ENCODE data around the gene STX11.
"Not testable (repeated sequence)": the region's sequence is repeated elsewhere in the genome, so short reads cannot be mapped to it uniquely, and the experiment has no call there.

The STX11 gene

DNA sequence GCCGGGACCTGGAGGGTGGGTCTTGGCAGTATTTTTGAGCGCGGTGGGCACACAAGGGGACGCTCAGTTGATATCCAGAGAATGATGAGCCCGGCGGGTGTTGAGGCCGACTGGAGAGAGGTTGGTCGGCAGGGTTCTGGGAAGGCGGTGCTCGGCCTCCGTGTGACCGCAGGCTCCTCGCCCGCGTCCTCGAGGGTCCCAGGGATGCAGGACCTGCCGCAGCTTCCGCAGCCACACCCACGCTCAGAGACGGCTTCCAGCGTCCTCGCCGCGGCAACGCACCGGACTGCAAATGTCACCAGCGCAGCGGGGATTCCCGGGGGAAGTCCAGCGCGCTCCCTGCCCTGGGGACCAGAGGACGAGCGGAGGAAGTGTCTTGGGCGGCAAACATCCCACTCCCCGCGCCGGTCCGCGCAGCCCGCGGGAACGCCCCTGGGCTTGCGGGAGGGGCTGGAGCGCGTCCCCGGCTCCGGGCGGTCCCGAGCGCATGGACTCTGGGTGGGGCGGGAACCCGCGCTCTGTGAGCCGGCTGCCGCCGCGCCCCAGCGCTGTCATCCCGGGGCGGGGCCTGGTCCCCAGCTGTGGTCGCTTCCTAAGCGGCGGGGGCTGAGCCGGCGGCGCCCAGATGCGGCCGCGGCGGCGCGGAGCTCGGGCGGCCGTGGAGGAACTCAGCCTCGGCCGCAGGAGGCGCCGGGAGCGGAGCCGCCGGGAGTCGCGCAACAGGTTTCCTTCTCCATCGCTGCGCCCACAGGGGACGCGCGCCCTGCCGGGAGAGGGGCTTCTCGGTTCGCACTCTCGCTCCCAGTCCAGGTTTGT, at the start of gene STX11:
Gene STX11, plus strand, starts transcription at position 624 of the 816 bp plus-strand sequence. CDS start 36,111 bp downstream, outside the sequence.
- peak in 38 of 56 donors; percentile 3 to 60 (median 26) for DNase-seq

DNA sequence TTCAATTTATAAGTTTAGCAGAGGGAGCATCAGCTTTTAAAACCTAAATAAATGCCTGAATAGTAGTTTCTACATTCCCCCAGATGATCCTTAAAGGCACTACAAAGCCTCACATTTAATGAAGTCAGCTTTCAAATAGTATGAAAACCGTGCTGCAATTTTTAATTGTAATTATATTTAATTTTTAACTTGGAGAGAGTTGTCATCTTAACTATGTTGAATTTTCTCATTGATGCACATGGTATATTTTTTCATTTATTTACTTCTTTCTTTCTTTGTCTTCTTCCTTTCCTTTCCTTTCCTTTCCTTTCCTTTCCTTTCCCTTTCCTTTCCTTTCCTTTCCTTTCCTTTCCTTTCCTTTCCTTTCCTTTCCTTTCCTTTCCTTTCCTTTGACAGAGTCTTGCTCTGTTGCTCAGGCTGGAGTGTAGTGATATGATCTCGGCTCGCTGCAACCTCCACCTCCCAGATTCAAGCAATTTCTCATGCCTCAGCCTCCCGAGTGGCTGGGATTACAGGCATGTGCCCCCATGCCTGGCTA, 47.2 kb upstream of the STX11 start:
- no peak for DNase-seq

DNA sequence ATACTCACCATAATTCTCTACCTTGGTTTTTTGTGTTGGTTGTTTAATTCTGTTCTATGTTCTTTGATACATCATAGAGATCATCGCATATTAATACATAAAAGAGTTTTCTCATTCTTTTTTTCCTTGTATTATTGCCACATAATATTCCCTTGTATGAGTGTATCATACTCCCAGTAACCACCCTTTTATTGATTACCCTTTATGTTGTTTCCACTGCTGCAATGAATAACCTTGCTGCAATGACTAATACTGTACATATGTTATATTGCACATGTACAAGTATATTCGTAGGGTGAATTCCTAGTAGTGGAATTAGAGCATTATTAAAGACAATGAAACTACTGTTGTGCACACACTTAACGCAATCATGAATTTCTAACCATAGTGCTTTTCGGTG, 45.8 kb upstream of the STX11 start:
- no peak for DNase-seq

DNA sequence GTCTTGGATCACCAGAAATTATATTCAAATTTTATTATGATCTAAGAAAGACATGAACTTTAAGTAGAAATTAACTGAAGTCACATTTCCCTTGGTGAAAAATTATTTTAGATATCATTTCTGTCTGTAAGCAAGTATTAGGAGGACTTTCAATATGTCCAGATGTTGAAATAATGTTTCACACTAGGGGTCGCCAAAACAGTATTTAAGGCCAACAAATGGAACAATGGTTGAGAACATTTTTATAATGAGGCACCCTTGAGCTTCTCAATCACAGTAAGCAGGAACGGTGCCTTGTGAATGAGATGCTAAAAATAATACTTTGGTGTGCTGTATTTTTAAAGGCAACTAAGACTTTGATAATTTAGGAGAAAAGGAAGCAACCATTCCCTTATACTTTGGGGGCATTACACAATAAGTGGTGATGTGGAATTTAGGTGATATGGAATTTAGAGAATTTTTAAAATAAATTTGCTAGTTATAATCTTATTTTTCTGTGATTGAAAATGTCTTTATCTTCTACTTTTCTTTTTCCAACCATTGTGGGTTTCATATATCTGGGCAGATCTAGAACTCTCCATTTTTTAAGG, 45.3 kb upstream of the STX11 start:
- peak in 4 of 56 donors; percentile 7 to 18 (median 10) for DNase-seq

DNA sequence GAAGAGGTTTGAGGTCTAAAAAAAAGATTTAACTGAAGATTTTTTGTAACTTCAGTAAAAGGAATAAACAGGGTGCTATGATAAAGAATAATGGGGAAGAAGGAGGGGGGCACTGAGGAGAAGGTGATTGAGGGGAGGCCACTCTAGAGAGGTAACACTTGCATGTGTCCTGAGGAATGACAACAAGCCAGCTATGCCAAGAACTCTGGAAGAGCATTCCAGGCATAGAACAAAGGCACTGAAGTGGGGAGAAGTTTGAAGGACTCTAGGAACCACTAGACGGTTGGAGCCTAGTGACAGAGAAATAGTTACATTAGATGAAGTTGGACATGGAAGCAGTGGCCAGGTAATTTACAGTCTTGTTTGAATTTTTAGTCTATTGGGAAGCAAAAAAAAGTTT, 44.1 kb upstream of the STX11 start:
- no peak for DNase-seq

DNA sequence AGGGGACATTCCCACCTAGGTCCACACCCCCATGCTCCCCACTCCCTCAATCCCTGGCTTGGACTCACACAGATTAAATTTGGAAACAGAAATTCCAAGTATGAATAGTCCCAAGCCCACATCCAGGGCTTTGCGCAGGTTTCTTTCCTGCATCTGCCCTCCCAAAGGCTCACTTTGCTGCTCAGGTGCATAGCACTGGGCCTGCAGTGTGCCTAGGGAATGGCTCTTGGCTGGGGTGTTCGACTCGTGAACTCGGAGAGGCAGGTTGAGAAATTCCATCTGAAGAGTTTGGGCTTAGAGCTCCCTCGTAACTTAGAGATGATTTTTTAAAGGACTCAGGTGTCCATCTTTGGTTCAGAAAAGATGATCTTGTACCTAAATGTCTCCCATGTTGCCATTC, 40.1 kb upstream of the STX11 start:
- no peak for DNase-seq

DNA sequence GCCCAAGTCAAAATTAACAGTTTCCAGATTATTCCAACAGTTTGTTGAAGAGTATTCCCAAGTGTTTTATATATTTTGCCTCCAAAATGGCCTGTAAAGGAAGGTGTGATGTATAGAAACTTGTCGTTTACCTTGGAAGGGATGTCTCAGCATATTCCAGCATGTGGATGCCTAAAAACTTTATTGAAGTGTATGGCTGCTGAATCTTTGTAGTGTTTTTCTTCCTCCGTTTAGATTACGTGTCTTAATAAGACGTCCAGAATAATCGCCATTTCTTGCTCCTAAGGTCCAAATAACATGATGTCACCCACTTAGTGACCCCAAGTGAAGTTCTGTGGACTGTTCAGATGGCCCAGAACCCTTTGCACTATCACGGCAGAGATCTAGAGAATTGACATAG, 37.0 kb upstream of the STX11 start:
- DNase-seq = no peak

DNA sequence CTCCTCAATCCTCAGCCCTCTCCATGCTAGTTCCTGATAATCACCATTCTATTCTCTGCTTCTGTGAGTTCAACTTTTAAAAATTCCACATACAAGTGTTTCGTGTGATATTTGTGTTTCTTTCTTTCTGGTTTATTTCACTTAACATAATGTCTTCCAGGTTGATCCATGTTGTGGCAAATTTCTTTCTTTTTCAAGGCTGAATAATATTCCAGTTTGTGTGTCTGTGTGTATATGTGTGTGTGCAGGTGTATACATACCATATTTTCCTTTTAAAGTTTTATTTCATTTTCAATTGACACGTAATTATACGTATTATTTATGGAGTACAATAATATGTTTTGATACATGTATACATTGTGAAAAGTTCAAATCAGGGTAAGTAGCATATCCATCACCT, 35.1 kb upstream of the STX11 start:
- DNase-seq = no peak

DNA sequence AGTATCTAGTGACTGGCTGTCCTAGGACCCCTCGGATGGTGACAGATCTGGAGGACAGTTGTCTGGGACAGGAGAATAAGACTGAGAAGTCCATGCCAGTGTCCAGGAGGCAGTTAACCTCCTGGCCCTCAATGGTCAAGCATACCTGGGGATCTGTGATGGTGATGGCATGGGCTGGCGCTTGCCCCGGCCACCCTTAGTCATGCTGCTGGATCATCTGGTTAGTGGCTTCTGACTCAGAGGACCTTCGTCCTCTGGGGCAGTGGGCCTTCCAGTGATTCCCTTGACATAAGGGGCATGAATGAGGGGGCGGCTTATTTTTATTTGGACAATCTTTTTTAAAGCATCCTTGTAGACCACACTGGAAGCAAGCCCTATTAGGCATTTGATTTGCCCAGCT, 30.9 kb upstream of the STX11 start:
- no peak for DNase-seq

DNA sequence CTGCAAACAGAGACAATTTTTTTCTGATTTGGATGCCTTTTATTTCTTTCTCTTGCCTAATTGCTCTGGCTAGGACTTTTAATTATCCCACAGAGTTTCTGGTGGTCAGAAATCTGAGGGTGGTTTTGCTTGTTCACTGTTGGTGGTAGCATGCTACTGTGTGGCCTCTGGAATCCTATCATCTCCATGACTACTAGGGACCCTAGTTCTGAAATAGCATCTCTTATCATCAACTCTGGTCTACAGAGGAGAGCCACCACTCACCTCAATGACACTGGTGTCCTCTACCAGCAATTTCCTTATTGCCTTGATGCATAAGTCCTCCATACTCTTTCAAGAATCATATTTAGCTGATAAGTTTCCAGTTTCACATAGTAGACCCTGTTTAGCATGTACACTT, 27.5 kb upstream of the STX11 start:
- no peak for DNase-seq

DNA sequence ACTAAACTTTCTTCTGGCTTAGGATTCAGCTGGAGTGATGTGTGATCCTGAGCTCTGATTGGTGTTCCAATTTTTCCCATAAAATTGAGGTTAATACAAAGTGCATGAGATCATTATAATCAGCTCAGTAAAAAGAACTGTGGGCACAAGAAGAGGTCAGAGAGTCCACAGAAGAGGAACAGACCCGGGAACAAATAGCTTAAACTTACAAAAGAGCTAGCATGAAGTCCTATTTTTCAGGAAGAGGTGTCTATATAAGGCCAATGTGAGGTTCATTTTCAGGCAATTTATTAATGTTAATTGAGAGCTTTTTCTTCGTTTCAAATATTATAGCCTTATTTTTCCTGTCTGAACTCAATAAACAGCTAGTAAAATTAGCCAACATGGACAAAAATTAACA, 26.9 kb upstream of the STX11 start:
- DNase-seq = no peak

DNA sequence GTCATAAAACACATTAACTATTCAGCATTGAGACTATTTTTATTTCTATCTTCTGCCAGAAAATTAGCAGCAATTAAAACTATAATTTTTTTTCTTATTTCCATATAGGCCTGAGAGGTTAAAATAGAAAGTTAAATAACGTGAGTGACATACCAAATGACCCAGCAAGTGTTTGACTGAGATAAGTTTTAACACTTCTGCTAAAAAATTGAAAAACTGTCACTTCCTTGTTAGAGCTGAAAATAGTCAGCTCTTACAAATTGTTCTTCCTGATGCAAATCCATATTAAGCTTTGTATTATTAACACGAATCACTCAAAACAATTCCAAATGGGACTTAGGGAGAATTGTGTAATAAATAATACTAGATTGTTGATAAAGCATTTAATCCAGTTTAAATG, 26.5 kb upstream of the STX11 start:
- no peak for DNase-seq

DNA sequence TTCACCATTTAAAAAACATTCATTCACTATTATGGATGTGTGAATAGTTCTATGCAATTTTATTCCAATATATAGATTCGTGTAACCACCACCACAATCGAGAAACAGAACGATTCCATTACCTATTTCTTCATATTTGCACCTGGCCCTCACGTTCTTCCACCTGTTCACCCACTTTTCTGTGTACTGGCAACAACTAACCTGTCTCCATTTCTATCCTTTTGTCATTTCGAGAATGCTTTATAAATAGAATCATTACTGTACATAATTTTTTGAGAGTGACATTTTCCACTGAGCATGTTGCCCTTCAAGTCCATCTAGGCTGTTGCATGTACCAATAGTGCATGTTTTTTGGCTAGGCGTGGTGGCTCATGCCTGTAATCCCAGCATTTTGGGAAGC, 23.2 kb upstream of the STX11 start:
- no peak for DNase-seq

DNA sequence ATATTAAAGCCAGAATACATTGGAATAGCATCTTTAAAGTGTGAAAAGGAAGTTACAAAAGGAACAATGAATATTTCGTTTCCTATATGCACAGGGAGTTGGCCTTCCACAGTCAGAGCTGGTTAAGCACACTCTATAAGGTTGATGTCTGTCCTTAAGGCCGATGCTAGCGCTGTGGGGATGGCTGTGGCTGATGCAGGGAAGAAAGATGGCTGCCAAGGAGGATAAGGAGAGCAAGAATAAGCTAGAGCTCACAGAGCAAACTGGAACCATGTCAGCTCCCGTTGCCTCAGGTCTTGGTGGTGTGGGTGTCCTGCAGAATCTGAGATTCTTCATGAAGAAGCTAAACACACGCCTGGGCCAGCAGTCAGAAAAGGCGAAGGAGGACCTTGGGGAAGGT, 20.8 kb upstream of the STX11 start:
- DNase-seq = no peak

DNA sequence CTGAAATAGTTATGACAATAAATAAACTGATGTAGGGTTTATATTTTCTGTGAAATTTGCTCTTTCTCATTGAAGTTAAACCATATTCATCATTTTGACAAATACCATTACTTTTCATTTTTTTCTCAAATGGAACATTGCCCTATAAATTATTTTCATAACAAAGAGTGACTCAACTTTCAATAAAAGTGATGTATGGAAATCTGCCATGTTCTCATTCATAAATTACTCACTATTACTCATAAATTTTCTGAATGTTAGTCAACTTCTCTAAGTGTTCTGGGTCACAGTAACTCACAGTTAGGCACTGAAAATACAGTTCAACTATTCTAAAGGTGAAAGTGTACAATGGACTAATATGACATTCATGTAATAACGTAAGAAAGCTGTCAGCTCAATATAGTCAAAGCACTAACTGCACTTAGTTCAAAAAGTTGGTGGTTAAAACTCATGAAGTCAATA, 19.0 kb upstream of the STX11 start:
- DNase-seq = no peak

DNA sequence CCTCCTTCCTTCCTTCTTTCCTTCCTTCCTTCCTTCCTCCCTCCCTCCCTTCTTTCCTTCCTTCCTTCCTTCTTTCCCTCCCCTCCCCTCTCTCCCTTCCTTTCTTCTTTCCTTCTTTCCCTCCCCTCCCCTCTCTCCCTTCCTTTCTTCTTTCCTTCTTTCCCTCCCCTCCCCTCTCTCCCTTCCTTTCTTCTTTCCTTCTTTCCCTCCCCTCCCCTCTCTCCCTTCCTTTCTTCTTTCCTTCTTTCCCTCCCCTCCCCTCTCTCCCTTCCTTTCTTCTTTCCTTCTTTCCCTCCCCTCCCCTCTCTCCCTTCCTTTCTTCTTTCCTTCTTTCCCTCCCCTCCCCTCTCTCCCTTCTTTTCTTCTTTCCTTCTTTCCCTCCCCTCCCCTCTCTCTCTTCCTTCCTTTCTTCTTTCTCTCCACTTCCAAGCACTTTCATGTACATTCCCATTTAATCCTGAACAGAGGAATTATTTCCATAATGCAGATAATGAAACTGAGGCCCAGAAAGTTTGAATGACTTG, 18.1 kb upstream of the STX11 start:
- not testable (repeated sequence) for DNase-seq

DNA sequence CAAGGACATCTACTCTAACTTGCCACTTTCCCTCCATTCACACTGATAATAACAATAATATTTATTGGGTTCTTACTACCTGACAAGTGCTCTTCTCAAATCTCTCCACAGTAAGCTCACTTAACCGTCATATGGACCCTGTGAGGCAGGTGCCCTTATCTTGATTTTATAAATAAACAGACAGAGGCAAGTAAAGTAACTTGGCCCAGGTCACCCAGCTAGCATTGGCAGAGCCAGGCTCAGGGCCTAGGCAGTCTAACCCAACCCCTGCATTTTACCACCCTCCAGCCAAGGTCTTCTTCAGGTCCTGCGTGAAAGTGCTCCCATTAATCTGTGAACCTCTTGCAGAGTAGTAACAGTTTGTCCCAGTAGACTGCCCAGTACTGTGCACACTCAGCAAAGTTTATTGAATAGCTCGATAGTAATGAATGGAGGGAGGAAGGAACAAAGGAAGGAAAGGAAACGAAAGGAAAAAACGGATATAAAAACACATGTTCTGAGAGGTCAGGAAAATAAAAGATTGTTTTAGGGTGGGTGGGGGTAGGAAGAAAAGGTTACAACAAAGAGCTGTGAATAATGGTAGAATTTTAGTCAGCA, 17.0 kb upstream of the STX11 start:
- no peak for DNase-seq

DNA sequence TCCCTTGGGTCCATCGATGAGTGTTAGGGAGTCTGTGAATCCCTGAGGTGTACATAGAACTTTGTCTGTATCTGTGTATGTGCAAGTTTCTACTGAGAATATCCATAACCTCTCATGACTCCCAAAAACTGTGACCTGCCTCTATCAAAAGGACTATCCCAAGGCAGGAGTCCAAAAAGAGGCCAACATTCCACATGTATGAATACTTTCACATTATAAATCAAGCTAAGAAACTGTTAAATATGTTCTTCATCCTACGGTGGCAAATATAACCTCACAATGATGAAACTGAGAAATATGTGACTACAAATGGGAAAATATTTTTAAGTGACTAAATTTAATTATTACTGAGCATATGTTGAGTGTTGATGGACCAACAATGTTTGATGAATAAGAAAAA, 16.1 kb upstream of the STX11 start:
- no peak for DNase-seq

DNA sequence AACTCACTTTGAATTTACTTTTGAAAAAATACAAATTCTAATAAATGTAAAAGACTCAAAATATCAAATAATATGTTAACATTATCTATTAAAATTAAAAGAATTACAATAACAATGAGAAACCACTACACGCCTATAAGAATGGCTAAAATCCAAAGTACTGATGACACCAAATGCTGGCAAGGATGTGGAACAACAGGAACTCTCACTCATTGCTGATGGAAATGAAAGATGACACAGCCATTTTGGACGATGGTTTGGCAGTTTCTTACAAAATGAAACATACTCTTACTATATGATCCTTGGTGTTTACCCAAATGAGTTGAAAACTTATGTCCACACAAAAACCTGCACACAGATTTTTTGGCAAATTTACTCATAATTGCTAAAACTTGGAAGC, 15.6 kb upstream of the STX11 start:
- no peak for DNase-seq

DNA sequence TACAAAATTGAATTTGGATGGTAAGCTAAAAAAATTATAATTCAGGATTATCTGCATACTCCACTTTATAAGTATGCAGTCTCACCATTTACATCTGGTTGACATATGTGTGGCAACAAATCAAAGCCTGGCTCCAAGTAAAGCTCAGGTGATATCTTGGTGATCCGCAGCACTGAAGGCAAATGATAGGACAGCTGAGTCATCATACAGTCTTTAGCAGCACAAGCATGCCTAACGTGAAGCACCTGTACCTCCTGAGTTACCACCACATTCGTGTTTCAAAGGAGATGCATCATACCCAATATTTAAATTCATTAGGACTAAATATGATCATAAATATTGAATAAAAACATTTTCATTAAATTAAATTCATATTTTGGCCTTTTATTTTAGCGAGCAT, 11.8 kb upstream of the STX11 start:
- DNase-seq = no peak

DNA sequence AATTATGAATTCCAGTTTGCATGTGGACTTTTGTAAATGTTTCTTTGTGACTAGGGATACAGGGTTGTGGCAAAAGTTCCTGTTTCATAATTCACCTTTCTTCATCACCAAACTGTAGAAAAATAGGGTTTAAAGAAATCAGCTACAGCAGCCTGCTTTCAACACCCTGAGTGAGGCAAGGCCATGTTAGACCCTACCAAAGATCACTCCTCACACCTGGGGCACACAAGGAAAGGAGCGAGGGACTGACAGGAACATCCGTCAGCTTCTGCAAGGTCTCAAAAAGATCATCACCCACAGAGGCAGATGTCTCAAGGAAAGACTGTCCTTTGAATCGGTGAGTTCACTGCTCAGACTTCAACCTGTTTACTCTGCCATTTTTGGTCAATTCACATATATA, 10.5 kb upstream of the STX11 start:
- DNase-seq = no peak

DNA sequence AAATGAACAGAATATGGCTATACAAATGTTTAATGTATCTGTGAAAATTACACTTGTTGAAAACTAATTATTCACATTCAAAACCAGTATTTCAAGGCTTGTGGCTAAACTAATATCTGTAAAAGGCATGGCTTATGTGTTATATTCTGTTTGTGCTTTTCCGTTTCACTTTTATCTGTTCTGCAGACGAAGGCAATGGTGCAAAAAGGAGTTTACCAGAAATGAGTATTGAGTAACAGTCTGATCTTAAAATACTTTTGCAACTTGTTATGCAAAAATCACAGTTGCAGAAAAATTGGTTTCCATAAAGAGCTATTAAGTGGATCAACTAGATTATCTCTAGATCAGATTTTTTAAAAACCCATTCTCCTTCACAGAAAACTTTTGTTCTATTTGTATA, 9.4 kb upstream of the STX11 start:
- no peak for DNase-seq
